GM21360 (cell line): ENCODE data around the gene PLXNA4.

Experiments used
- ATAC-seq: cut with Tn5 transposase; IDR thresholded peaks from one replicate; pipeline ENCODE4 v1.9.1; 2021; ENCODE audit warnings: mild to moderate bottlenecking, moderate library complexity; ENCODE audit not compliant: unreplicated experiment

Gene PLXNA4

DNA sequence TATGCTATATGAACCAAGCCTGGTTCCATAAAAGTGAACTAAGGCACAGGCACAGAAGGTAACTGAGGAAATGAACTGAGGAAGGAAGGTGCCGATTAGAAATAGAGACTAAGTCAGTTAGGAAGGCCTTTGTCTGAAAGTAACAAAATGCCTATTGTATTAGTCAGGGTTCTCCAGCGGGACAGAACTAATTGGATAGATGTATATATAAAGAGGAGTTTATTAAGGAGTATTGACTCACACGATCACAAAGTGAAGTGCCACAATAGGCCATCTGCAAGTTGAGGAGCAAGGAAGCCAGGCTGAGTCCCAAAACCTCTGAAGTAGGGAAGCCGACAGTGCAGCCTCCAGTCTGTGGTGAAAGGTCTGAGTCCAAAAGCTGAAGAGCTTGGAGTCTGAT lies 13.9 kb upstream of the PLXNA4 start:
- ATAC-seq: no peak

DNA sequence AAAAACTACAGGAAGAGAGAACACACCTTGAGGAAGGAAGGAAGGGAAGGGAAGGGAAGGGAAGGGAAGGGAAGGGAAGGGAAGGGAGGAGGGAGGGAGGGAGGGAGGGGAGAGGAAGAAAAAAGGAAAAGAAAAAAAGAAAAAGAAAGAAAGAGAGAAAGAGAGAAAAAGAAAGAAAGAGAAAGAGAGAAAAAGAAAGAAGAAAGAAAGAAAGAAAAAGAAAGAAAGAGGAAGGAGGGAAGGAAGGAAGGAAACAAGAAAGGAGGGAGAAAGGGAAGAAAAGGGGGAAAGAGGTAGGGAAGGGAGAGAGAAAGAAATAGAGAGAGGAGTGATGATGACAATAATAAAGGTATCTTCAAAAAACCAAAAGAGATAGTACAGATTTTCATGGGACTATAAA lies 12.3 kb upstream of the PLXNA4 start:
- ATAC-seq: no peak

DNA sequence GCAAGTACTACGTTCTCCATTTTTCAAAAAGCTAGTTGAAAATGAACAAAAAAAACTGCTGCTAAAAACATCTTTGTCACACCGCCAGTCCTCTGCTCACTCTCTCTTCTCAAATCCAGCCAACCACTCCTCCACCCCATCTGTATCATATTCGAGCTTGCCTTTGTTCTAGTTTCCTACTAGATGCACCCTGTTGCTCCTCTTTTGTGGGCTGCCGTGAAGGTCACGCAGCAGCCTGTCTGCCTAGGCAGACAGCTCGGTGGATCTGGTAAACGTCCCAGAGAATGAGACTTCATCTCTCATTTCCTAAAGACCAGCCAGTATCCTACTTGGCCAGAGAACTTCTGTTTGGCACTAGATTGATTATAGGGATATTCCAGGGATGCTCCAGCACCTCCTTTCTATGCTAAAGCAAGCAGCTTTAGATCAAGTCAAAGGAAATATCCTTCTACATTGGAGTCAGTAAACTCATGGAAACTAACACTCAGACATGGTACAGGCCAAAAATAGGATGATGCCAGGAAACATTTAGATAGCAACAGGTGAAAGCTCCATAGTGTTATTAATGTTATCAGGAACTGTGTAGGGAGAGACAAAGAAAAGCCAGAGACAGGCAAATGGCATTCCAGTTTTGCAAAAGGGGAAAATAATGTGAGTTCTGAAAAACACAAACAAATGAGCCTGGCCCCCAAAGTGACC lies 8.7 kb upstream of the PLXNA4 start:
- ATAC-seq: no peak

DNA sequence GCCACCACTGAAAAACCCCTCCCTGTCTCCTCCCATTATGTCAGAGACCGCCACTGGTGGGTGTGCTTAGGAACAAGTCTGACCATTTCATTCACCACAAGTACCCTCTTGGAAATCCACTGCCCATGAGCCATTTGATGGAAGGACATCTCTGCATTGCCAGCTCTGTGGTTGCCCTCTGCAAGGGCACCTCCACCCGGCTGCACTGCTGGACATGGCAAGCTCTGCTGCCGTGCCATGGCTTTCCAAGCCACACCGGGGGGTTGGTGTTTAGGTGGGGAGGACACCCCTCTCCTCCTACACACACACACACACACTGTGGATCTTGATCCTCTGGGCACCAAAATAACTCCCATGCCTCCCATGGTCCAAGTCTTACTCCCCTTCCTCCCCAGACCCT lies 5.2 kb upstream of the PLXNA4 start:
- no peak for ATAC-seq

GRCh38 chr7:132580717-132581285 lies 4.5 kb upstream of the PLXNA4 start:
- ATAC-seq: peak; percentile 51

- ATAC-seq: no peak
Measured at GRCh38 chr7:132580277-132580676, 4.0 kb upstream of the PLXNA4 start.

DNA sequence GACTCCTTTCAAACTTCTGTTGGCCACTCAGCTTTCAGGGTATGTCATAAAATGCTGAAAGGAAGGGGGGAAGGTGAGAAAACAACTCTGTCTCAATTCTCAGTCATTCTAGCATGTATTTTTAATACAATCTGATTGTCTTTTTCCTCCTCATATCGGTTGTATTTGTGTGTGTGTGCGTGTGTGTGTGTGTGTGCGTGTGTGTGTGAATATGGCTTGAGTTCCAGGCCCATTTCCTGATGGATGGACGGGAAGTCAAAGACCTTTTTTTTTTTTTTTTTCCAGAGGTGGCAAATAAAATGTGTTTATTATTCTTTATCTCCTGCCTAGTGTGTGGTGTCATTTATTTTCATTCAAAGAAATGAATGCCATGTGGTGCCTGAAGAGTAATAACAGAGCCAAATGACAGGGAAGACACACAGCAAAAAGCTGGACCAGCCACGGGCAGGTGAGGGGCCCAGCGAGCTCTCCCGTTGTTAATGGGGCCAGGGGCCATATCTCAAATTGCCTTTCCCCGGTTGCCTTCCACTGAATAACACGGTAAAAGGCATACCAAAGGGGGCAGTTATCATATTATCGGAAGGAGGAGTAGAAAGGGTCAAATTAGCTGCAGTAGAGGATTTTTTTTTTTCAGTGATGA lies 3.1 kb upstream of the PLXNA4 start:
- no peak for ATAC-seq

DNA sequence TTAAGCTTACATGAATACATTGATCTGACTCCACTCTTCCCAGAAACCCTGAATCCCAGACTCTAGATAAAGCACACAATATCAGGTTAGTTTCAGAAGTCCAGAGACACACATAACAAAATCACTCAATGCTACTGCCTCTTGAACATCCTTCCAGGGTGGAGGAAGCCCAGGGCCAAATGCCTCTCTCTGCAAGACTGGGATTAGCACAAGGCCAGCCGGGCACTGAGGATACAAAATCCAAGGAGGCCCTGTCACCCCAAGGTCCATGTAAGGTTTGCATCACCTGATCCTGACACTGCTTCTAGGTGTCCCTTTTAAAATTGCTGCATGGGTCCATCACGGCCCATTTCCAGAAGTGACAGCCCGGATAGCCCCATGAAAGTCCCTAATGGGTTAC lies 2.6 kb upstream of the PLXNA4 start:
- no peak for ATAC-seq

- ATAC-seq: no peak
Measured at GRCh38 chr7:132578050-132578370, 1.7 kb upstream of the PLXNA4 start.

DNA sequence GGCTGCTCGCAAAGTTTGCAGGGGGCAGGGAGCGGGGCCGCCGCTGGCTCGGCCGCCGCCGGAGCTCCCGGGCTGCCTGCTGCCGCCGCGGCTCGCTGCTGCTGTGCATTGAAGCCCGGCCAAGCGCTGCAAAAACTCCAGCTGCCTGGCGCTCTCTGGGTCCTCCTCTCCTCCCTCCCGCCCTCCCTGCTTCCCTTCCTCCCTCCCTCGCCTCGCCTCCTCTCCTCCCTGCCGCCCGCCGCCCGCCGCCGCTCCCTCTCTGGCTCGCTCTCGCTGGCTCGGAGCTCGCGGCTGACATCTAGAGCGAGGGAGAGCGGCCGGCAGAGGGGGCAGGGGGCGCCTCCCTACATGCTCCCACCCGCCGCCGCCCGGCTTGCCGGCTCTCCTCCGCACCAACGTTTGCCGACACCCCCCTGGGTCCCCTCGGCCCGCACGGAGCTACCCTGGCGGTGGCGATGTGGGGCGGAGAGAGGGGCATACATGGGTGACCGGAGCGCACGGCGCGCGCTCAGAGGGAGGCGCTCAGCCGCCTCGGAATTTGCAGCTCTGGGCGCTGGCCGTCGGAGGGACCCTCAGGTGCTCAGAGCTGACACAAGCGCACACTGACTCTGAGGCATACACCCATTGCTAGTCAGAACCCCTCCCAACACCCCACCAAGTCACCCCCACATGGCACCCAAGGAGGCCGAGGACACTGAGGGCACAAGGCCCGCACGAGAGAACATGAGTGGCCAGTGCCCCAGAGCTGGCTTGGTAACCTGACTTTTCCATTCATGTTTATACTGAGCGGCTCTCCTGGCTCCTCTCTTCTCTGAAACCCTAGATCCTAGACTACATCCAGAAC lies 1.2 kb upstream of the PLXNA4 start:
- no peak for ATAC-seq

- ATAC-seq: no peak
Measured at GRCh38 chr7:132576721-132577085, 433 bp upstream of the PLXNA4 start.

- no peak for ATAC-seq
Measured at GRCh38 chr7:132575419-132575981, 770 bp downstream of the PLXNA4 start.

DNA sequence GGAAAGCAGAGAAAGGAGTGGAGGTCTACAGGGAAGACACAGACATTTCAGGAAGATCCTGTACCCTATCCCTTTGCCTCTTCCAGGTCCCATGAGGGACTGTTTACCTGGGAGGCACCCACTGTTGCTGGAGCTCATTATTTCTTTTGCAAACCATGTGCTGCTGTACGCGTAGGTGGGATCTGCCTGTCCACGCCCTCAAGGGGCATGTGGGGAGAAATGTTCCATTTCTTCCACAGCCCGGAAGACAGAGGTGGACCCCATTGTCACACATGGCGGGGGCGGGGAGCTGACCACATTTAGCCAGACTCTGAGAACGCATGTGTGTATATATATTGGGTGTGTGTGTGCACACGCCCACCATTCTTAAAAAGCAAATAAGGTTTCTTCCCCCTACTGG lies 2.0 kb downstream of the PLXNA4 start:
- no peak for ATAC-seq

GRCh38 chr7:132573251-132573955 lies 2.9 kb downstream of the PLXNA4 start:
- no peak for ATAC-seq

DNA sequence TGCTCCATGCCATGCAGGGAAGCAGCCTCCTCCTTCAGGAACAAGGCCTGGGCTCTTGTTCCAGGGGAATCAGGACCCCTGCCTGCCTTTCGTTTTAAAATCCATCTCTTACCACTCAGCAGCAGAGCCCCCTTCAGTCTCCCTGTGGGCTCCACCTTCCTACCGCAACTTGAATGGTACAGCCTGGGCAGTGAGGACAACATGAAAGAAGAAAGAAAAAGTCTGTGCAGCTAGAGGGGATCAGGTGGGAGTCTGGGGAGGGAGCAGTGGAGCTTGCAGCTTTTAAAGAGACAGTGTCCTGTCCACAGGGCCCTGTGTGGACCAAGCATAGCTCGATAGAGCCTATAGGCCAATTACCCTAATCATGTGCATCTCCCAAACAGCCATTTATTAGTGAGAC lies 3.7 kb downstream of the PLXNA4 start:
- ATAC-seq: no peak

- ATAC-seq: no peak
Measured at GRCh38 chr7:132571970-132572369, 4.3 kb downstream of the PLXNA4 start.

DNA sequence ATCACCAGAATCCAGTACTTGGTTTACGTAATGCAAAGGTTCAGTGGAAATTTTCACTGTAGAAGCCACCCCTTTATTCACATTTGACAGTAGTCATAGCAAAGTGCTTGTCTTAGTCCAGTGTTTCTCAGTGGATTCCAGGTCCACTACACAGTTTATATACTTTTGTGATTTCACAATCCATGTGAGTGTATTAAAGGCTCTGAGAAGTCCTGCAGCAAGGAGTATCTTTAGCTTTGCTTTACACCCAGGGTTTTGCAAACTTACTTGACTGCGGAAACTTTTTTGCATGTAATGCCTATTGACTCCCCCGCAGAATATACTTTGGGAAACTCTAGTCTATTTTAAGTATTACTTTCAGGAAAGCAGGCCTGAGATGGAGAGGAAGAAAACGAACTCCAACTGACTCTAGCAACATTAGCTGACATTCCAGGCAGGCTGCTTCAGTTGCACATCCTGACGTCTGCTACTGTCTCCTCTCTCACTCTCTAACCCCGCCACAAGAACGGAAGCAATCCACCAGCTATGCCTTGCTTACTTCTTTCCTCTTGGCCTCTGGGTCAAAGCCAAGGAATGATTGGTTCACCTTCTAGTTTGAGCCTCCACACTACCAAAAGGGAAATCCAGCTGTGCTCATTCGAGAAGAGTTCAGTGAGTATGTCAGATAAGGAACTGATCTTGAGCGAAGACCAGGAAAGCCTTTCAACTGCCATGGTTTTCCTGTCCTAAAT lies 6.2 kb downstream of the PLXNA4 start:
- no peak for ATAC-seq

- no peak for ATAC-seq
Measured at GRCh38 chr7:132568962-132569361, 7.3 kb downstream of the PLXNA4 start.

- ATAC-seq: no peak
Measured at GRCh38 chr7:132565885-132566284, 10.4 kb downstream of the PLXNA4 start.

DNA sequence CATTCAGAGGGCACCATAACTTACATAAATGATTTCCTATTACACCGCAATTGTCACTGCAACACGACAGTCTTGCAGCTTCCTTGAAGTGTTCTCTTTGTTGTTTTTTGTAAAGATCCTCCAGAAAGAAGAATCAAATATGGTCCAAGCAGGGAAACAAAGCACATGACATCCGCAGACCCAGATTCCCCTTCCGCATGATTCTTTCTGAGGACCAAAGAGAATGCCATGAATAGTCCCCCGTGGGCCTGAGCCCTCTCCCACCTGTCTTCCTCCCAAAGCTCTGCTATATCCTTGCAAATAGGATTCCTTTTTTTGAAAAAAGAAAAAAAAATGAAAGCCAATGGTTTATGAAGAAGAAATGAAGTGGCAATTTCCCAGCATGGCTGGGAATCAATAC lies 10.8 kb downstream of the PLXNA4 start:
- ATAC-seq: no peak
